GM08714 (cell line): ENCODE measurements around the gene EIPR1.

Source experiments
- H3K4me3 ChIP-seq: fragments of 200-500 bp; sonication (Bioruptor generic); 2 replicates; pipeline ENCODE4 v1.5.1; 2014; ENCODE audit warnings: mild to moderate bottlenecking, low read length, inconsistent platforms
- ZNF274 ChIP-seq: IDR thresholded peaks from 2 replicates; pipeline ENCODE4 v1.6.1; 2012; ENCODE audit warnings: mild to moderate bottlenecking, low read depth, low read length

EIPR1 gene

GRCh38 chr2:3282056-3282998, 95.3 kb downstream of the EIPR1 start:
- TF ChIP-seq ZNF274, result no peak

GRCh38 chr2:3280683-3281520, 96.7 kb downstream of the EIPR1 start:
- TF ChIP-seq ZNF274, result no peak

More at GRCh38 chr2:3282056-3282998, 95.3 kb downstream of the EIPR1 start:
- no peak overlapping the region for H3K4me3 ChIP-seq

DNA sequence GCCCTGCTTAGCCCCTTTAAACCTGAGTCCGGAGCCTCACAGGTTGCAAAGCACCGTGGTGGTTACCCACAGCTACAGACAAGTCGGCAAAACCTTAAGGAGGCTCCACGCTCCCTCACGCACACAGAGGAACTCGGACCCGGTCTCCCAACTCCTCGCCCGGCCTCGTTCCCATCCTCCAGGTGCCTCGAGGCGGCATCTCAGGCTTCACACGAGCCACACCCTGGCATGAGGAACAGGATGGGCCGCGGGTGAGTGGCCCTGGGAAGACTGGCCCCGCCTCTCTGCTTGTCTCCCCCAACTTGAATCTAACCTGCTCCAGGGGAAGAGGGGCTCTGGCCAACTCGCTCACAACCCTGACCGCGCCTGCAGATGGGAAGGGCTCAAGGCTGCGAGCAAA, 97.4 kb downstream of the EIPR1 start:
- no peak overlapping the region for H3K4me3 ChIP-seq
- TF ChIP-seq ZNF274, result no peak

More at GRCh38 chr2:3280683-3281520, 96.7 kb downstream of the EIPR1 start:
- H3K4me3 ChIP-seq, result no peak overlapping the region

- H3K4me3 ChIP-seq, result no peak overlapping the region
- no peak for TF ChIP-seq ZNF274
Observed at GRCh38 chr2:3279236-3279960, 98.2 kb downstream of the EIPR1 start.

- TF ChIP-seq ZNF274, result no peak
- no peak overlapping the region for H3K4me3 ChIP-seq
Observed at GRCh38 chr2:3278521-3279218, 98.9 kb downstream of the EIPR1 start.

GRCh38 chr2:3277748-3278520, 99.7 kb downstream of the EIPR1 start:
- no peak for TF ChIP-seq ZNF274
- no peak overlapping the region for H3K4me3 ChIP-seq

DNA sequence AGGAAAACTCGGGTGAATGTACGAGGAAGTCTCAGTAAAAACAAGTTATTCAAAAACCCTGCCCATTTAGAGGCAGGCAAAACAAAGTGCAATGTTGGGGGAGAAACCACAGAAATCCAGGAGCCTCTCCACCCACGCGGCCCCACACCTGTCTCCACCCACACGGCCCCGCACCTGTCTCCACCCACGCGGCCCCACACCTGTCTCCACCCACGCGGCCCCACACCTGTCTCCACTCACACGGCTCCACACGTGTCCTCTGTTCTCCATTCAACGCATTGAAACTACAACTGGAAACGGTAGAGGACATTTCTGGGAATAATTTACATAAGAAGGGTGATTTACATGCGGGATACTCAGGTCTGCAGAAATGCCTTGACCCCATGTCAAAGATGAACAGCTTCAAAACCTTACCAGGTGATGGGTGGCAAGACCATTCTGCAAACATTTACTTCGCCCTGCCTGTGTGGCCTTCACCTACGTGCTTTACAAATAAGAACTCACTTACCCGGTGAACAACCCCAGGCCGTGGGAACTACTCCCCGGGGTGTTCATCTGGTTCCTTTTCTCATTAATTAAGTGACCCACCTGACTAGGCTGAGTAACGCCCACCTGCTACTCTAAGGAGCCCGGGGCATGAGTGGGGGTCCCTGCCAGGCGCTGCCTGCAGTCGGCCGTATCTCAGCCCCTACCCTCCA, 100.4 kb downstream of the EIPR1 start:
- no peak overlapping the region for H3K4me3 ChIP-seq
- no peak for TF ChIP-seq ZNF274

DNA sequence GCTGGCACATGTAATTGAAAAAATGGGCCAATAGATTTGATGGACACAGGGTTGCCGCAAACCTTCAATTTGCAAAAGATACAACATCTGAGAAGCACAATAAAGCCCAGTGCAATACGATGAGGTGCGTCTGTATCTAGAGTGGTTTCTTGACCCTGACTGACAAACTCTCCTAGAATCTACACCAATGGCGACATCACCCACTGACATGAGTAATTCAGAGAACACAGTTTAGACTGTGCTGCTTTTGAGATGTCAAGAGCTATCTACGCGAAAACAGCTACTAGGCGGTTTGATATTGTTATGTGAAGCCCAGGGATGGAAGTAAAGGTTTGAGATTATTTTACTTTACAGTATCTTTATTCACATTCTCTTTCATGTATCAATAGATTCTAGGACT, 104.9 kb downstream of the EIPR1 start:
- no peak overlapping the region for H3K4me3 ChIP-seq
- no peak for TF ChIP-seq ZNF274

GRCh38 chr2:3270095-3270478, 107.5 kb downstream of the EIPR1 start:
- no peak for TF ChIP-seq ZNF274

GRCh38 chr2:3269425-3270094, 108.1 kb downstream of the EIPR1 start:
- no peak overlapping the region for H3K4me3 ChIP-seq
- no peak for TF ChIP-seq ZNF274

More at GRCh38 chr2:3270095-3270478, 107.5 kb downstream of the EIPR1 start:
- H3K4me3 ChIP-seq, result no peak overlapping the region

DNA sequence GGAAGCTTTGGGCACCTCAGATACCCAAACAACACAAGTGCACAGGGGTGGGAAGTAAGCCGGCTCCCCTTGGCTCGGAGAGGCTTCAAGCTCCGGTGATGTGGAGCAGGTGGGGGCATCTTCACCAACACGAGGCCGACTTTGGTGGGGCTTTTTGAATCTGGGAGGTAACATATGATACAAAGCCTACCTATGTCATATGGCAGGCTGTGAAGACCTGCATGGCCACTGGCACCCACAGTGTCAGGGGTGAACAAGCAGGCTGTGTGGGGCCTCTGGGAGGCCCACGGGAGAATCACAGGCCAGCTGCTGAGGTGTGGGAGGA, 109.0 kb downstream of the EIPR1 start:
- TF ChIP-seq ZNF274, result no peak
- H3K4me3 ChIP-seq, result no peak overlapping the region
